ENCODE measurements around the gene ARHGAP26.
A peak's percentile ranks its signal among the peaks of the same experiment; 100 is the strongest.

ARHGAP26 gene

GRCh38 chr5:142878111-142878510 lies 107.9 kb downstream of the ARHGAP26 start:
- no peak for DNase-seq

- DNase-seq, result no peak
These were observed 108.5 kb downstream of the ARHGAP26 start for GRCh38 chr5:142878638-142879037.

DNA sequence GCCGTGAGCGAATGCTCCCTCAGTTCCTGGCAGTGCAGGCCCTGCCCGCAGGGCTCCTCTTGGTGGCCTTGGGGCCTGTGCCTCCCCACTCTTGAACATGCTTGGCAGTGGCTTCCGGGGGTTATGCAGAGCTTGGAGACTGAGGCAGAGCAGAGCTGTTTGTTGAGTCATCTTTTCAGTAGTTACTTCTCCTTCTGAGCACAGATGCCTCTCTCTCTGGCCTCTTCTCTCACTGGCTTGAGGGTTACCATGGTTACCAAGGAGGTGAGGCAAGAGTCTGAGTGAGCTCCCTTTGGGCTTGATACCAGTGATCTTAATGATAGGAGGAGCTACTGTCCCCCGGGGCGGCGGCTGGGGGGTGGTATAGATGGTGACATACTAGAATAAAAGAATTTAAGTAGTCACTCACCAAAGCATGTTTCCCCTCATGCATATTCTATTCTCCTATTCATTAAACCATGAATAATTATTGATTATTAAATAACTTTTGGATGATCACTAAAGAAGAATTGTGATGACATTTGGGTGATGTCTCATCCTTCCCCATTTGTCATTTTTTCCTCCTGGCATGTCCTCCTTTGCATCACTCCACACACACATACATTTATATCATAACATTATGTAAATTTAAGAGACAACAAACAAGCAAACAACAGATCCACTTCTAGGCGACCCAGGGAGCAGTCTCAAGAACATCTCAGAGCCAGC lies 111.1 kb downstream of the ARHGAP26 start:
- DNase-seq, result no peak

GRCh38 chr5:142881784-142882126 lies 111.6 kb downstream of the ARHGAP26 start:
- no peak for DNase-seq

DNA sequence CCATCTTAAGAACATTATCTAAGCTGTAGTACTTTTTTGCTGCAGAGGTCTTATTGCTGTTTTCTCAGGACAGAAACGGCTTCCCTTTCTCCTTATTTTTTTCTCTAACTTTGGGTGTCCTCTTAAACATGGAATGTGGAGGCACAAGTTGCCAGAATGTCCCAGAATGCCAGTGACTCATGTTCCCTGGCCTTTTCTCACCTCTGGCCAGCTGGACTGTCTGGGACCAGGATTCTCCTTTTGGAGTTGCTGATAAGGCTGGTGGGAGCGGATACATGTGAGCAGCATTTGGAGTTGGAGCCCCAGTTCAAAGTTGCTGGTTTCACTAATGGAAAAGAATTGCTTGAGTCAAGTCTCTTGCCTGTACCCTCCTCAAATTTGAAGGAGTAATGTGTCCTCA lies 112.8 kb downstream of the ARHGAP26 start:
- DNase-seq, result no peak

DNA sequence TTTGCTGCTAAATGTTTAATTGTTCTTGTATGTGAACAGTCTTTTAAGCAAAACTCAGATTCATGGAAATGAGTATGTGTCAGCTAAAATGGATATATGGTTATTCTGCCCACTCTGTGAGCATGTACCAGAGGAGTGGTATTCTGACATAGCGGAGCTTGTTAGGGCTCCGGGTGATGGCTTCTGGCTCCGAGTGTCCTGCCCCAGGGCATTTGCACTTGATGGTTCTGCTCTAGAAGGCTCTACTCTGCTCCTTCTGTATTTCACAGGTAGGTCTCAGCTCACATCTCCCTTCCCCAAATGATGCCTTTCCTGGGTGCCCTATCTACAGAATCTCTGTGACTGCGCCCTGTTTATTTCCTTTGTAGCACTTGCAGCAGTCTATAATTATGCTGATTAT lies 113.3 kb downstream of the ARHGAP26 start:
- no peak for DNase-seq

DNA sequence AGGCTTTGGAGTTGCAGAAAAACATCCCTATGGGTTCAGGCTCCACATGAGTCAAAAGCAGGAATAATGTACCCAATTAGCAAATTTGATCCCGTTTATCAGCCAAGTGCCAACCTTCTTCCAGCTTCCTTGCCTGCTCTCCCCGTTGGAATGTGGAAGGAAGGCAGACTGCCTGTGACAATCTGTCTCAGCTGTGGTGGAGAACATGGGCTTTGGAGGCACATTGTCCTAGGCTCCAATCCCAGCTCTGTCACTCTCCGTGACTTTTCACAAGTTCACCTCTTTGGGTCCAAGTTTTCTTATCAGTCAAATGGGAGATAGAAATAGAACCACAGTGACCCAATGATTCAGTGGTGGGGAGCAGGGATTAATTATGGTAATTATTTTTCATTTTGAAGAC lies 113.9 kb downstream of the ARHGAP26 start:
- no peak for DNase-seq

- DNase-seq, result no peak
These were observed 116.0 kb downstream of the ARHGAP26 start for GRCh38 chr5:142886211-142886610.

DNA sequence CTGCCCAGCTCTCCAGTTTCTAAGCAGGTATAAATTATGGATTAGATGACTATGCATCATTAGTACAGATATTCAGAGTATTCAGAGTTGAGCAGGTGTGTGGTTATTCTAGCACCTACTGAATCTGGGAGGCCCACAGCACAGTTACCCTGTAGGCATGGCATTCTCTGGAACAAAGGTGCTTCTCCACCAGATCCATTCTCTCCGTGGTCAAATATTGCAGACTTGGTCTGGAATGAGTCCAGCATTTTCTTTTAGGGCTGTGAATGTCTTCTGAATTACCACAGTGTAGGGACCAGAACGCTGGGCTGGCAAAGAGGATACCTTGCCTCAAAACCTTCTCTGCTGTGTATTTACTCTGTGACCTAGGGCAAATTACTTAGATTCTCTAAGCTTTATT lies 116.8 kb downstream of the ARHGAP26 start:
- DNase-seq, result no peak

DNA sequence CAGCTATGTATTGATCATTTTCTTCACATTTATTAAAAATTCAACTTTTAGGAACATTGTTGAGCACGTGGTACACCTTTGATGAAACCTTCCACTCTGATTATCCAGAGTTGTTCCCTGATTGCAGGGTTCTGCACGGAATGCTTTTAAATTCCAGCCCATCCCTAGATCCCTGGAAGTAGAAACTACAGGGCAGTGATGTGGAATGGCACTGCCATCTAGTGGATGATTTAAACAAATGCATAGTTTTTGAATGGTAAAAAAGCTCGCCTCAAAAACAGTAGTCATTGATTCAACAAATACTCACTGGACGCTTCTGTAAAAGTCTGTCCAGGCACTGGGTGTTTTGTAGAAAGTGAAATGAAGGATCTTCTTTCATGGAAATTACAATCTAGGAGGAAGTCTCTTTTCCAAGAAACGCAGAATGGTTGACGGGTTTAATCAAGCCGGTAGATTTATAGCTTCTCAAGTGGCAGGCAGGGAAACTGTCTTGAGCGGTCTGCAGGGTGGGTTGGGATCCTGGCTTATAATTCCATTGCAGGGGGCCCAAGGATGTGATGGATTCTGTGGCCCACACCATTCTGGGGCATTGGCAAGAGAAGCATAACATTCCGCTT lies 118.4 kb downstream of the ARHGAP26 start:
- DNase-seq, result peak in 1 of 2 donors; percentile 10

- DNase-seq, result no peak
These were observed 121.8 kb downstream of the ARHGAP26 start for GRCh38 chr5:142892021-142892420.

- no peak for DNase-seq
These were observed 124.1 kb downstream of the ARHGAP26 start for GRCh38 chr5:142894315-142894714.

DNA sequence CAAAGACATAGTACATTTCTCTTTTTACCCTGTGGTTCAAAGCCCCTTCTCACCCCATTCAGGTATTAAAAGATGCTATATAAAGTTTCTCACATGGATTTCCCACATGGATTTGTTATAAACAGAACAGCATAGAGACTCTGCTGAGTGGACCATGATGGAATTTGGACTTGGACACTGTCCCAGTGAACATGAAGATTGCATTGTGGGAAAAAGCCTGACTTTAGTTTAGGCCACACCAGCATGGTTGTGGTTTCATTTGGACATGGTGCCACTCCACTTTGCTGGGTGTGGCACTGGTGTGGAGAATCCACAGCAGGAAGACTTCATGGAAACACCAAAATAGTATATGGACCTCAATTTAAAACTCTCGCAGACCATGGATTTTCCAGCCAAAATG lies 124.6 kb downstream of the ARHGAP26 start:
- no peak for DNase-seq

- DNase-seq, result no peak
These were observed 126.3 kb downstream of the ARHGAP26 start for GRCh38 chr5:142896325-142897007.

- no peak for DNase-seq
These were observed 127.2 kb downstream of the ARHGAP26 start for GRCh38 chr5:142897328-142897727.

- no peak for DNase-seq
These were observed 130.8 kb downstream of the ARHGAP26 start for GRCh38 chr5:142900927-142901326.

GRCh38 chr5:142901476-142902185 lies 131.5 kb downstream of the ARHGAP26 start:
- no peak for DNase-seq

DNA sequence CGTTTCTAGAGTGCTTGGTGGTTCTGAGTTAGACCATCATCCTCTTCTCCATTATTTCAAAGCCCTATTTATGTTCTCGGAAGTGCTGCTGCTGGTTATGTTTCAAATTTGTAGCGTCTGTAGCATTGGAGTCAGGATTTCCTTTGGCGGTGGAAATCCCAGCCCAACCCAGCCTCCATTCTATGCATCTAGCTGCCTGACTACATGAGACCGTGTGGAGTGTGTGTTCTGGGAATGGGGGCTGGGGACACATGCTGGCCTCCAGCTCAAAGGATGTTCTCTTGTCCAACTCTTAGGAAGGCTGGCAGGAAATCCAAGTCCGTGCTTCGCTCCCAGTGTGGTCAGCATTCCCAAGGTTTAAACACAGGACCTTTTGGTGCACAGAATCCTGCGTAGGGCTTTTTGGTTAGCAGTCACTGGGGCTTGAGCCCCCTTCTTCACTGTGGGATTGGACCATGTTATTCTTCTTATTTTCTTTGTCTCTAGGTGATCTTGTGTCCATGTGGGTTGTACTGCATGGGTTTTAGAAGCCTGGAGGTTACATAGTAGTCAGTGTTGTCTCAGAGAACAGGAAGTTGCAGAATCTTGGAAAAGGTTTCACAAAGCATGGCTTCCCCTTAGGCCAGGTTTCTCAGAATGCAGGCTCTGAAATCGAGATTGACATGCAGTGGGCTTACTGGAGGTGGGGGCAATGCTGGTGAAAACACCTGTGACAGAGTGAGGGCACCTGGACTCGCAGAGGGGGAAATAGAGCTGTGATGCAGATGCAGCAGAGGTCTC lies 132.2 kb downstream of the ARHGAP26 start:
- no peak for DNase-seq

DNA sequence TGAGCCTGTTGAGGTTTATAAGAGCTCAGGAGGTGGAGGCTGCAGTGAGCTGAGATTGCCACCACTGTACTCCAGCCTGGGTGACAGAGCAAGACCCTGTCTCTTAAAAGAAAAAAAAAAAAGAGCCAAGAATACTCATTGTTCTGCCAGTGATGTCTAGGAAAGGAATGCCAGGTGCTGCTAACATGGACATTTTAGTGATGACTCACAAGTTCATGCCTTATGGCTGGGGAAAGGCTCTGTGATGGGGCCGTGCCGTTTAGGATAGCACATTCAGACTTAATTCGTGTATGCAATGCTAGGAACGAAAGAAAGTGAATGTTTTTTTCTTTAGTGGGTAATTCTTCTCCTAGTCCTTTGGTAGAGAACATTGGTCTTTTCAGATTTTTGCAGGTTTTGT lies 134.2 kb downstream of the ARHGAP26 start:
- no peak for DNase-seq

DNA sequence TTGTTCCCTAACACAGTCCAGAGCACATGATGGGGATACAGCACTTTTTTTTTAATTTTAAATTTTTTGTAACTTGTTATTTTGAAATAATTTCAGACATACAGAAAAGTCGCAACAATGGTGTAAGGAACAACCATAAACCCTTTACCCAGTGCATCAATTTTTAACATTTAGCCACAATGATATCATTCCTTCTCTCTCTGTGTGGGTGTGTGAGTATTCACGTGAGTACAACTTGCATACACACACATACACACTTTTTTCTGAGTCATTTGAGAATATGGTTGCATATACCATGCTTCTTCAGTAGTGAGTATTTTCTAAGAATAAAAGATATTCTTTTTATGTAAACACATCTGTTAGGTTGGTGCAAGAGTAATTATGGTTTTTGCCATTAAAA lies 135.2 kb downstream of the ARHGAP26 start:
- DNase-seq, result no peak

GRCh38 chr5:142906863-142907671 lies 136.9 kb downstream of the ARHGAP26 start:
- no peak for DNase-seq

GRCh38 chr5:142908659-142909058 lies 138.5 kb downstream of the ARHGAP26 start:
- DNase-seq, result no peak

All from activated CD4-positive, alpha-beta T cell treated with anti-CD3 and anti-CD28 coated beads for 4 hours (primary cell).